ENCODE measurements around the gene DRD4.

The DRD4 gene

DNA sequence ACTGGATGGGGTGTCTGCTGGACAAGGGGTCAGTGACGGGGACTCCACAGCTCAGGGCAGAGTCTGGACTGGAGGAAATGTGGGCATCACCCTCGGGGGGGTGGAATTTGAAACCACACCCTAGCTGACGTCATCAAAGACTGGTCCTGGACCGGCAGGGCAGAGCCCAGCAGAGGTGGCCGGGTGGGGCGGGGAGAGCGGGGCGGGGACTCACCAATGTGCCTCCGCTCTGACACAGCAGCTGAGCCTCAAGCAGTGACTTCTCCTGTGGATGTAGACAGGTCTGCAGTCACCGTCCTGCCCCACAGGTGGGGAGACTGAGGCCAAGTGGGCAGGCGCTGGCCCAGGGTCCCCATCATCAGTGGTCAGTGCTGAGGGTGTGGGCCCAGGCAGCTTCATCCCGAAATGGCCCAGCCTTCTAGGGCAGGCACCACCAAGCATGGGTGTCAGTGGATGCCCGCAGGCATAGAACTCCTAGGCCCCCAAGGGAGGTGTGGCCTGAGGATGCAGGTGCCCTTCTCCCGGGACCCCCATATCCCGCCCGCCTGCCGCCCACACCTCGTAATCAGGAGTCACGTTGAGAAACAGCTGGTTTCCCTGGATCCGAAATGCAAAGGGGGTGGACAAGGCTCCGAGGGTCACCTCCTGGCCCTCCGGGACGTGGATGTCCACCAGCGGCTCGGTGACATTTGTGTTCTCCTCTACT is 12.9 kb upstream of the DRD4 start:
- DNase-seq = no peak

DNA sequence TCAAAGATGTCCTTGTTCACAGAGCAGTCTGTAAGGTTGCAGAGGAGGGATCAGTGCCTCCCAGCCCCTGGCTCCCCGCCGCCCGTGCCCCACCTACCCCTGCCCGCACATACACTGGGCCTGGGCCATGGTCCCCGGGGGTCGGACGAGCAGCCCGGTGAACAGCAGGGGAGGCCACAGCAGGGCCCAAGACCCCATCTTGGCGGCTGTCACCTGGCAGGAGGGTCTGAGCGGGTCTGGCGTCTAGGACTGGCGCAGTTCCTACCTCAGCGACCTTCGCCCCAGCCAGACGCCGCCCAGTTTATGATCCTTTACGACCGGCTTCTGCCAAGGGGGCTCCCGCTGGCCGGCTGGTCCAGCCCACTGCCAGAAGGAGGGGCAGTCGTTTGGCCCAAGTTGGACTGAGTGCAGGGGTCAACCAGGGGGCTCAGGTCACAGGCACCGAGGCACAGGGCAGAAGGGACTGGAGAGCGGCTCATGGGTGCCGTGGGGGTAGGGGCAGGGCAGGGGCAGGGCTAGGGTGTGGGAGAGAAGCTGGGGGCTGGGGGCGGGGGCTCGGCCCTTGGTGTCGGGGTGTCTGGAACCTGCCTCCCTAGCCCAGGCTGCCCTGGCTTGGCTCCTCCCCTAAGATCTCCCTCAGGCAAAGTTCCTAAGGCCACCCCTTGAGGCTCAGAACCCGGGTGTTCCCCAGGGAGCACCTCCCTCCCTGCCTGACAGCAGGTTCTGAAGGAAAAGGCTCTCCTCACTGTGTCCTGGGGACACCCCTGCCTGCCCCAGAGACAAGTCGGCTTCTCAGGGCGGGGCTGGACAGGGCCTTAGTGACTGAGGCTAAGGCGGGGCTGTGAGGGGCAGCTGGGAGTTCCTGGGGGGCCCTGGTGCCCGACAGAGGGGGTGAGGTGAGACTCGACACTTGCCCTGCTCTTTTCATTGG is 12.1 kb upstream of the DRD4 start, which contains the start of gene CDHR5:
CDHR5 (minus strand) TSS at position 251 of the 931 bp plus-strand sequence; CDS start at position 198, 53 bp downstream.
- DNase-seq = no peak

DNA sequence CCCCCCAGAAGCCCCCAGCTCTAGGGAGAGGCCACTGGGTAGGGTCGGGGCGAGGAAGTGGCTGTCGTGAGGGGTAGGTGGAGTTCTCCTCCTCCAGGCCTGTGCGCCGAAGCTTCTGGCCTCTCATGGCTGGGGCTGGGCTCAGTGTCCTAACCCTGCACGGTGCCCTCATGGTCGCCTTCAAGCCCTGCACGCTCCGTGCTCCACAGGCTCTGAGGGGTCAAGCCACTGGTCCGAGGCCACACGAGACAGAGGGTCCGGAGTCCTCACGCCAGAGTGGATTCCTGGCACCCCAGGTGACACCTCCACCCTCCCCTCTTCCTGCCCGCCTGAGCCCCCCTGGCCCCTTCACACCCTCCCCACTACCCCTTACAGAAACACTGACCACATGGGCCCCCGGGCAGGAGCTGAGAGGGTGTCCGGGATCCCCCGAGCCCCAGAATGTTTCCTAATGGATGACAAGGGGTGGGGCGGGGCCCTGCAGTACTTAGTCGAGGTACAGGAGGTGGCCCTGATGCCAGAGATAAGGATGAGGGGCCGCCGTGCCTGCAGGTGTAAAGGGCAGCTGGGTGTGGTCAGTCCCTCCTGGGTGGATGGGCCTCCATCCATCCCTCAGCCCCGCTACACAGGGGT is 11.3 kb upstream of the DRD4 start:
- no peak for DNase-seq

DNA sequence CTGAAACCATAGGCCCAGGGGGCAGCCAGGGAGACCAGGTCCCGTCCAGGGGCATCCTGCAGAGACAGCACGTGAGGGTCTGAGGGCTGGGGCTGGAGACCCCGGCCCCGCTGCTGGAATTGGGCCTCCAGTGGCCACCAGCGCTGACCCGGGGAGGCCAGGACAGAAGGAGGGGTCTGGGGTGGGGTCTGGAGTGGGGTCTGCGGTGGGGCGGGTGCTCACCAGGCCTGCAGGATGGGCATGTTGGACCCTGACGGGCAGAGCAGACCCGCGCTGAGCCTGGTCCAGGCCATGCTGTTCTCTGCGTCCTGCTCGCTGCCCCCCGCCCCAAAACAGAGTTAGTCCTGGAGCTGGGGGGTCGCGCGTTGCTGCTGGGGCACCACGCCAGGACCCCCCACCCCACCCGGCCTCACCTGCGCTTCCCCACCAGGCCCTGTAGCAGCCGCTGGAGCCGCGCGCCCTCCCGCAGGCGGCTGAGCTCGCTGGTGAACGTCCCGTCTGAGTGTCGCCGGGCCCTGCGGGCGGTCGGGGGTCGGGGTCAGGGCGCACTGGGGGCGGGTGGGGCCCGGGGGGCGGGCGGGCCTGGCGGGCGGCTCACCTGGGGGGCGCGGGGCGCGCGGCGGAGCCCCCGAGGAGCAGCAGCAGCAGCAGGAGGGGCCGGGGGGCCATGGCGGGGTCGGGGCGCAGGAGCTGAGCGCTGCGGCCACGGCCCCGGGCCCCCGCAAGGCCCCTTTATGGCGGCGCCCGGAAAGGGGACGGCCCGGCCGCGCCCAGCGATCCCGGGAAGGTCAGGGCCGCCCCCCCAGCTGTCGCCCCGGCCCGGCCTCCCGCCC is 10.4 kb upstream of the DRD4 start, which contains the start of gene SCT:
SCT (minus strand) TSS at position 707 of the 833 bp plus-strand sequence; CDS start at position 669, 38 bp downstream.
- DNase-seq = no peak

DNA sequence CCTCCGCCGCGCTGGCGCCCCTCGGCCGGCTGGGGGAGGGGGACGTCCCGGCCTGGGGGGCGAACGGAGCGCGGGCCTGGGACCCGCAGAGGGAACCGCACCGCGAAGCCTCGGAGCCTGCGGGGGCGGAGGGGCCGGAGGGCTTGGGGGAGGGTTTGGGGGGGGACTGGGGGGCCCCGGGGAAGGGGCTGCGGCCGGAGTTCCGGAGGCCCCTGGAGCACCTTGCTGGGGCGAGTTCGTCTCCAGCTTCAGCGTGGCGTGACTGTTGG is 9.8 kb upstream of the DRD4 start:
- no peak for DNase-seq

DNA sequence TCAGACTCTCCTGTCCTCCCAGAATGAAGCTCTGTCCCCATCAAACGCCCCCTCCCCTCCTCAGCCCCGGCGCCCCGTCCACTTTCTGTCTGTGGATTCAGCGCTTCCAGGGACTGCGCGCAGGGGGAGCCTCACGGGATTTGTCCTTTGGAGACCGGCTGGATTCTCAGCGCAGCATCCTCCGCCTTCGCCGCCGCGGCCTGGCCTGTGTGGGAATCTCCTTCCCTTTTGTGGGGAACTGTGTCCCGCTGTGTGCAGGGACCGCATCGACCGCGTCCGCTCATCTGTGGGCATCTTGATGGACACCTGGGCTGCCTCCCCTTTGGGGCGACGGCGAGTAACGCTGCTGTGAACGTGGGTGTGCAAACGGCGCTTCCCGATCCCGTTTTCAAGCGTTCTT is 9.0 kb upstream of the DRD4 start:
- DNase-seq = no peak

DNA sequence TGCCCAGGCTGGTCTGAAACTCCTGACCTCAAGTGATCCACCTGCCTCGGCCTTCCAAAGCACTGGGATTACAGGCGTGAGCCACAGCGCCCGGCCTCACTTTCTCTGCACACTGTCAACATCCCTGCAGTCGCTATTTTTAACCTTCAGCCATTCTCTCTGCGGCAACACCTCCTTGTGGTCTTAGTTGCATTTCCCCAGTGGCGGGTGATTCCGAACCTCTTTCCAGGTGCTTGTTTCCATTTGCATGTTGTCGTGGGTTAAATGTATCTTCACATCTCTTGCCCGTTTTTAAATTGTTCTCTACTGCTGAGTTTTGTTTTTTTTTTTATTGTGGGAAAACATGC is 7.9 kb upstream of the DRD4 start:
- DNase-seq = peak; percentile 38

DNA sequence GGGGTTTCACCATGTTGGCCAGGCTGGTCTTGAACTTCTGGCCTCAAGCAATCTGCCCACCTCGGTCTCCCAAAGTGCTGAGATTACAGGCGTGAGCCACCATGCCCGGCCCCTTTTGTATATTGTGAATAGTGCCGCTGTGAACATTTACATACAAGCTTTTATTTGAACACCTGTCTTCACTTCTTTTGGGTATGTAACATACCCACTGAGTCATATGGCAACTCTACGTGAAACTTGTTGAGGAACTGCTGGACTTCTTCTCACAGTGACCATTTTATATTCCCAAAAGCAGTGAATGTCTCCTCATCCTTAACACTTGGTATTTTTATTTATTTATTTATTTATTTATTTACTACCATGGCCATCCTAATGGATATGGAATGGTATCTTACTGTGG is 6.2 kb upstream of the DRD4 start:
- DNase-seq = no peak

DNA sequence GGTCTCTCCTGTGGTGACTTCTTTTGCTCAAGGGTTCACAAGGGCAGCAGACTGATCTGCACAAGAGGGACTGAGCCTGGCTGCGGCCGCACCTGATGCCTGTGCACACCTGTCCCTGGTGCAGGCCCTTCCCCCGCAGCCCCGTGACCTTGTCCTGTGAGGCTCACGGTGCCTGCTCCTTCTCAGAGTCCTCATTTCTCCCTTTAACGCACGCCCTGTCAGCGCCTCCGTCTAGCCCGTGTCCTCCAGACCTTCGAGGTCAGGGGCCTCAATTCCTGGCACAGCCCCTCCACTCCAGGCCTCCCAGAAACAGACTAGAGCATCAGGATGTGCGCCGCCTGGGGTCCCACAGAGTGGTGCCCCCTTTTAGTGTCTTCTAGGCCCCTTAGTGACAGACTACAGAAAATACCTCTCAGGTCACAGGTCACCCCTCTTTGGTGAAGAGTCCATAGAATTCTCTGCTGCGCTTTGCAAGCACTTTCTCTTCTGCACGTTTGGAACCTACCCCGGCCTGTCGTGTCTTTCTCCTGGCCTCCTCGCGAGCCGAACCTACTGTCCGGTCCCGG is 1.0 kb upstream of the DRD4 start:
- no peak for DNase-seq

DNA sequence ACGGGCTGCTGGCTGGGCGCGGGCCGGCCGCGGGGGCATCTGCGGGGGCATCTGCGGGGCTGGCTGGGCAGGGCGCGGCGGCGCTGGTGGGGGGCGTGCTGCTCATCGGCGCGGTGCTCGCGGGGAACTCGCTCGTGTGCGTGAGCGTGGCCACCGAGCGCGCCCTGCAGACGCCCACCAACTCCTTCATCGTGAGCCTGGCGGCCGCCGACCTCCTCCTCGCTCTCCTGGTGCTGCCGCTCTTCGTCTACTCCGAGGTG is 194 bp downstream of the DRD4 start:
- no peak for DNase-seq

DNA sequence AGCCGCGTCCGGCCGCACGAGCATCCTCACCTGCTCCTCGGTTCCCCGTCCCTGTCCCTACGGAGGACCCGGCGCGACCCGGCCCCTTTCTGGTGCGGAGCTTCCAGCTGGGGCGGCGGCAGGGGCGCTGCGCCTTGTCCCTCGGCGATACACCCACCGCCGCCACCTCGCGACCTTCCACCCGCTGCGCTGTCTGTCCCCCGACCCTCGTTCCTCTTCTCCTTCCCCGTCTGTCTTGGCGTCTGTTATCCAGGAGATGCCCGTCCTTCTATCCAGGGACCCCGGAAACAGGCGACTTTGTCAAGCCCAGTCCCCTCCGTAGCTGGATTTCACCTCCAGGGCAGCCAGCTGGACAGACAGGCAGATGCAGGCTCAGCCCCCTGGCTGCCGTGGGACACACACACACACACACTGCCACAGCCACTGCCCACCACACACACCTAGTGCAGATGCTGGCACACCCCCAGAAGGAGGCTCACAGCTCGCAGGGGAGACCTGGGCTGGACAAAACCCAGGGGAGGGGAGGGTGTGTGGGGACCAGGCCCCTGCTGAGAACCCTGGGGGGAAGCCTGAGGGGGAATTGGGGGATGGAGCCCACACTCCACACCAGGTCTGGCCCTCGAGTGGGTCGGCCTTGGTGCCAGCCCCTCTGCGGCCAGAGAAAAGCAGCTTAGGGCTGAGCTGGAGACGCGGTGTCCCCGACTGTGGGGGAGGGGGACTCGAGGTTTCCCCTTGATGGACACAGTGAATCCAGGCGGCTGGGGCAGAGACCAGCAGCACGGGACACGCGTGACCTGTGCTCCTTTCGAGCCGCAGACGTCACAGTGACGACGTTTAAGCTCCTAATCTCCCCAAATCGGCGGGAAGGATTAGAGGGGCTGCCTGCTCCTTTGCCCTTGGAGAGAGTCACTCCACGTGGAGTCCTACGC is 788 bp downstream of the DRD4 start:
- no peak for DNase-seq

DNA sequence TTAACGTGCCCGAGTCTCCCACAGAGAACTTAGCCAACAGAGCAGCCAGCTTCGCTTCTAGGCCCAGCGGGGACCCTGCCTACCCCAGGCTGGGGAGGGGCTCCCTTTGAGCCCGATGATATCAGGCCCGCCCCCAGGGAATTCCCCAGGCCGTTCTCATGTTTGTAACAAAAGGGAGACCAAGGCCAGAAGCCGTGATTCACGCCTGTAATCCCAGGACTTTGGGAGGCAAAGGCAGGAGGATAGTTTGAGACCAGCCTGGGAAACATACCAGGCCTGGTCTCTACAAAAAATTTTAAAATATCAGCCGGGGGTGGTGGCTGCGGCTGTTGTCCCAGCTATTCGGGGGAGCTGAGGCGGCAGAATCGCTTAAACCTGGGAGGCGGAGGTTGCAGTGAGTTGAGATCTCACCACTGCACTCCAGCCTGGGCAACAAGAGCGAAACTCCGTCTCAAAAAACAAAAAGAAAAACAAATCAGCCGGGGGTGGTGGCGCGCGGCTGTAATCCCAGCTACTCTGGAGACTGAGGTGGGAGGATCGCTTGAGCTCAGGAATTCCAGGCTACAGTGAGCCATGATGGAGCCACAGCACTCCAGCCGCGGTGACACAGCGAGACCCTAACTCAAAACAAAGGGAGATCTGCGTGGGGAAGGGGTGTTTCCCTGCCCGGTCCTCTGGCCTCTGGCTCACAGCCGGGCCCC is 1.7 kb downstream of the DRD4 start:
- DNase-seq = no peak

DNA sequence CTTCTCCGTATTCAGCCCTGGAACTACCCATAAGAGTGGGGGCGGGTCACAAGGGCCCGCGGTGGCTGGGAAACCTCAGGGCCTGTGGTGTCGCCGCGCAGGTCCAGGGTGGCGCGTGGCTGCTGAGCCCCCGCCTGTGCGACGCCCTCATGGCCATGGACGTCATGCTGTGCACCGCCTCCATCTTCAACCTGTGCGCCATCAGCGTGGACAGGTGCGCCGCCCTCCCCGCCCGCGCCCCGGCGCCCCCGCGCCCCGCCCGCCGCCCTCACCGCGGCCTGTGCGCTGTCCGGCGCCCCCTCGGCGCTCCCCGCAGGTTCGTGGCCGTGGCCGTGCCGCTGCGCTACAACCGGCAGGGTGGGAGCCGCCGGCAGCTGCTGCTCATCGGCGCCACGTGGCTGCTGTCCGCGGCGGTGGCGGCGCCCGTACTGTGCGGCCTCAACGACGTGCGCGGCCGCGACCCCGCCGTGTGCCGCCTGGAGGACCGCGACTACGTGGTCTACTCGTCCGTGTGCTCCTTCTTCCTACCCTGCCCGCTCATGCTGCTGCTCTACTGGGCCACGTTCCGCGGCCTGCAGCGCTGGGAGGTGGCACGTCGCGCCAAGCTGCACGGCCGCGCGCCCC is 2.4 kb downstream of the DRD4 start:
- DNase-seq = no peak

DNA sequence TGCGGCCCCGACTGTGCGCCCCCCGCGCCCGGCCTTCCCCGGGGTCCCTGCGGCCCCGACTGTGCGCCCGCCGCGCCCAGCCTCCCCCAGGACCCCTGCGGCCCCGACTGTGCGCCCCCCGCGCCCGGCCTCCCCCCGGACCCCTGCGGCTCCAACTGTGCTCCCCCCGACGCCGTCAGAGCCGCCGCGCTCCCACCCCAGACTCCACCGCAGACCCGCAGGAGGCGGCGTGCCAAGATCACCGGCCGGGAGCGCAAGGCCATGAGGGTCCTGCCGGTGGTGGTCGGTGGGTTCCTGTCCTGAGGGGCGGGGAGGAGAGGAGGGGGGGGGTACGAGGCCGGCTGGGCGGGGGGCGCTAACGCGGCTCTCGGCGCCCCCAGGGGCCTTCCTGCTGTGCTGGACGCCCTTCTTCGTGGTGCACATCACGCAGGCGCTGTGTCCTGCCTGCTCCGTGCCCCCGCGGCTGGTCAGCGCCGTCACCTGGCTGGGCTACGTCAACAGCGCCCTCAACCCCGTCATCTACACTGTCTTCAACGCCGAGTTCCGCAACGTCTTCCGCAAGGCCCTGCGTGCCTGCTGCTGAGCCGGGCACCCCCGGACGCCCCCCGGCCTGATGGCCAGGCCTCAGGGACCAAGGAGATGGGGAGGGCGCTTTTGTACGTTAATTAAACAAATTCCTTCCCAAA is 3.1 kb downstream of the DRD4 start:
- no peak for DNase-seq

DNA sequence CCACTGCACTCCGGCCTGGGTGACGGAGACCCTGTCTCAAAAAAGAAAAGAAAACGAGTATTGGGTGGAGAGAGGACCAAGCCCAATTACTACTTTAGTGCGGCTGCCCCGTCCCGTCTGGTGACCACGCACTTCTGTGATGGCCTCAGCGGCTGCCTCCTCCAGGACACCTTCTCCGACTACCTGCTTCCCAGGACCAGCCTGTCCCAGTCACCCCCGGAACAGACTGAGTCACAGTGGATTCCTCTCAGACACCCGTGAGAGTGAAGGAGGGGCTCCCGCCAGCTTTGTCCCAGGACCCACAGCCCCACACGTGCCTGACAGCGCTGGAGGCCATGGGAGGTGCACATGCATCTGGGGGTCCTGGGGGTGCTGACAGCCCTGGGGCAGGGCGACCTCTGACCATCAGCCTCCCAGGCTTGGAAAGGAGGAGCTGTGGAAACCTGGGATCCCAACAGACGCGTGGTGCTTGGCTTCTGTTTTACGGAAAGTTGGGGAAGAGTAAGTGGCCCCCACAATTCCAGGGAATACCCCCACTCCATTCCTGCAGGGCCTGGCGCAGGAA is 4.8 kb downstream of the DRD4 start:
- no peak for DNase-seq

DNA sequence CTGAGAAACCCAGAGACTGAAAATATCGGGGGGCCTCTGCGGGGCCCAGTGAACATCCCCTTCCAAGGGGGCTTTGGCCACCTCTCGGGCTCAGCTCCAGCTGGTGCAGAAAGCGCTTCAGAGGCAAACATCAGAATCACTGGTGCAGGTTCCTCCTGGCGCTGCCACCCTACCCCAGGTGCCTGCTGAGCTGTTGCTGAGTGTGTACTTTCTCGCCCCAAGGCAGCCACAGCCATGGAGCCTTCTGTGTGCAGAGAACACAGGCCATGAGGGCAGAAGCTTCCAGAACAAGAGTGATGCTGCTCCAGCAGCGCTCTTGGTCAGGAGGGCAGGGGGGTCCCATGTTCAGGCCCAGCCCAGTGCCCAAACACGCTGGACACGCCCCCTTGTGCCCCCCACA is 6.3 kb downstream of the DRD4 start:
- DNase-seq = no peak

DNA sequence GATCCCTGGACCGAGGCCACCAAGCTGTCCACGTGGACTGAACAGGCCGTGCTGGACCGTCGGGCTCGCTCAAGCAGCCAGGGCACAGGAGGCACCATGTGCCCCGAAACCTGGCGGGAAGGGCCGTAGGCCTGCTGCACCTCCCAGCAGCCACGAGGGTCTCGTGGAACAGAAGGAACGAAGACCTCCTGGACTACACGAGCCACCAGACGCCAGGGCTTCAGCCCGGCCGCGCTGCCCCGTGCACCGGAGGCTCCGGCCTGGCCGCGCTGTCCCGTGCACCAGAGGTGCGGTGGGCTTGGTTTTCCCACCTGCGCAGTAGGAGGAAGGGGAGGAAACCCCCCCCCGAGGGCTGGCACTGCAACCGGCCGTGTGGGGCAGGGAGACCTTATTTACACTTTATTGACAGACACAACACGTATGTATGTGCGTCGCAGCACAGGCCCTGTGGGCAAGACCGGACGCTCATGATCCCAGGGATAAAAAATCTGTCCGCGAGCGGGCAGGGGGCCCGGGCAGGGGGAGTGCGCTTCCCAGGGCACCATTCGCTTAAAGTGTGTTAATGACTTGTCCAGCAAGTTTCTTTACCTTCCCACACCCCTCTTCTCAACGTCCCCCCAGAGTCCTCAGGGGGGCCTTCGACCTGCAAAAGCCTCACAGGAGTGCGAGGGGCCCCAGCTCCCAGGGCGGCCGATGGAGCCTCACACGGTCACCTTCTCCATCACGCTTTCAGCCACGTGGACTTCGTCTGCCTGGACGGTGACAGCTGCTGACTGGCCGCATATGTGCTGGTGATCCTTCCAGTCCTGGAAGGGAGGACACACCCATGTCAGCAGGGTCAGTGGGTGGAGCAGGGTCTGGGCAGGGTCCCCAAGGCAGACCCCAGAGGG is 7.0 kb downstream of the DRD4 start:
- DNase-seq = no peak

DNA sequence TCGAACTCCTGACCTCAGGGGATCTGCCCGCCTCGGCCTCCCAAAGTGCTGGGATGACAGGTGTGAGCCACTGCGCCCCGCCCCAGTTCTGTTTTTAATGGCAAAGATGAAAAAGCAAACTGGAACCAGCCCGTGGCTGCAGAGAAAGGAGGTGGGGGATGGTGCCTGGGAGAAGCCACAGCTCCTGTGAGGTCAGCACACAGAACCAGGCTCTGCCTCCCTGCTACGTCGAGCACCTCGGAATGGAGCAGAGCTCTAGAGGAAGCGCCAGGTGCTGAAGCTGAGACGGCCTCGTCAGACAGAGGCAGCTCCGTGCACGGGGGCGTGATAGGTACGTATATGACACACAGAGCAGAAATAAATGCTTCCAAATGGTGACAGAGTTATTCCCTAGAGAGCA is 8.5 kb downstream of the DRD4 start:
- DNase-seq = no peak

DNA sequence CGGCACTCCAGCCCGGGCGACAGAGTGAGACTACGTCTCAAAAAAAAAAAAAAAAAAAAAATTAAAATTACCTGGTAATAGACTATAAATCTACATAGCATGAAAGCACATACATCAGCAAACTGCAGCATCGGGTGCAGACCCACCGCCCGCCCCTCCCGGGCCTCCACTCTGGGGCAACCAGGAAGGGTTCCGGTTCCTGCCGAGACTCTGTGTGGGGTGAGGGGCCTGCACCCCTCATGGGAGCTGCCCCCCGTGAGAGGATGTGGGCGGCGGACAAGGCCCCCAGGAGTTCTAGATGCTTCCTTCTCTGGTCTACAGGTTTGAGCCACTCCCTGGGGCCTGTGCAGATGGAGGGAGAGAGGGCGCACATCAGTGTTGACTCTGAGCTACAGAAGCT is 9.1 kb downstream of the DRD4 start:
- no peak for DNase-seq
